GM19099 (cell line): Measurements from ENCODE around the gene MMD2.

Experiments used
- POLR2A ChIP-seq: IDR thresholded peaks from 3 replicates; pipeline ENCODE4 v1.6.1; 2011; ENCODE audit warnings: low read depth; ENCODE audit not compliant: insufficient read length; ENCODE audit errors: extremely low read depth

MMD2 gene

GRCh38 chr7:4882169-4883032 lies 76.6 kb downstream of the MMD2 start:
- no peak for TF ChIP-seq POLR2A

GRCh38 chr7:4880218-4880617 lies 78.8 kb downstream of the MMD2 start:
- TF ChIP-seq POLR2A = no peak

GRCh38 chr7:4879396-4880081 lies 79.4 kb downstream of the MMD2 start:
- no peak for TF ChIP-seq POLR2A

- TF ChIP-seq POLR2A = no peak
These were observed 80.4 kb downstream of the MMD2 start for GRCh38 chr7:4878336-4879335.

- no peak for TF ChIP-seq POLR2A
These were observed 82.4 kb downstream of the MMD2 start for GRCh38 chr7:4876586-4876985.

- no peak for TF ChIP-seq POLR2A
These were observed 83.6 kb downstream of the MMD2 start for GRCh38 chr7:4875391-4875790.

- TF ChIP-seq POLR2A = no peak
These were observed 85.7 kb downstream of the MMD2 start for GRCh38 chr7:4873071-4873944.

- no peak for TF ChIP-seq POLR2A
These were observed 86.9 kb downstream of the MMD2 start for GRCh38 chr7:4871930-4872675.

GRCh38 chr7:4871056-4871680 lies 87.8 kb downstream of the MMD2 start:
- no peak for TF ChIP-seq POLR2A

GRCh38 chr7:4868493-4868892 lies 90.5 kb downstream of the MMD2 start:
- no peak for TF ChIP-seq POLR2A

- no peak for TF ChIP-seq POLR2A
These were observed 92.2 kb downstream of the MMD2 start for GRCh38 chr7:4866528-4867496.

GRCh38 chr7:4862156-4862555 lies 96.8 kb downstream of the MMD2 start:
- TF ChIP-seq POLR2A = no peak
